GM13976 (cell line): Measurements from ENCODE around the gene FNDC8.

Source experiments
- DNase-seq: peaks from one replicate; pipeline ENCODE4 v3.0.0; 2012; ENCODE audit warnings: low spot score
- CTCF ChIP-seq: IDR thresholded peaks from 2 replicates; pipeline ENCODE4 v1.5.1; 2012; ENCODE audit warnings: borderline replicate concordance, mild to moderate bottlenecking; ENCODE audit not compliant: insufficient read depth; ENCODE audit errors: extremely low read depth, missing control alignments, control extremely low read depth
- in situ Hi-C: fragments of 300-500 bp; cut with MboI; formaldehyde crosslinking; loops from one replicate; pipeline ENCODE4 v1.12.0; 2022; ENCODE audit warnings: low sequenced_read_pairs, mixed read lengths, inconsistent platforms; ENCODE audit not compliant: unreplicated experiment

The FNDC8 gene

DNA sequence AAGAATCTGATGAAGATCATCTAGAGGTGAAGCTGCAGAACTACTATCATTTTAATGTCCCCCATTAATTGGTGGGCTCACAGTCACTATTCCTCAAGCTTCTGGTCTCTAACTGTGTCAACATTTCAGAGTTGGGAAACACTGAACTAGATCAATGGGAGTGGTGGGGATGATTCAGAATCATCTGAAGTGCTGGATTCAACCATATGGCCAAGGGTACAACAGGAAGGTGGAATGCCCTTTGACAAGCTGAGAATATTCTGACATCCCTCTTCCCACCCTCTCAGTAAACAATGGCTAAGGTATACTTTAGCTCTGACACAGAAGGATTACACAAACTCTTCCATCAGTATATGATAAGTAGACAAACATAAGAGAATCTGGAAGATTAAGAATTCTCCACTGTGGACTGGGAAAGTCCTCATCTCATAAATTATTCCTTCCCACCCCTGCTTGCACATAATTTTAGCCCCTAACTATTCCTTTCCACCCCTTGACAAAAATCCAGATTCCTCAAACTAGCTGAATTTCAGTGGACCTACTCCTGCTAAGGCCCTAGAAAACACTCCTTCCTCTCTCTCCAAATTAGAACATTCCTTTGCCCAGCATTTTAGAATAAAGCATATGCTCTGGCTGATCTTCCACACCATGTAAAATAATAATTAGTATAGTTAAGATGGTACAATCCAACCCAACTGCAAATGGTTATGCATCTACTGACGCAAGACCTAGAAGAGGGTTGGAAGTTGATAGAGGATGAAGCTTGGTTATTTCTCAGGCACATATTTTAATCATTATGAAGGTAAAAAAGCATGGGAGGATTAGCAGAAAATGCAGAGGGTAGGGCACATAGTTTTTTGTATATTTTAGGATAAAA lies 41.6 kb upstream of the FNDC8 start:
- TF ChIP-seq CTCF: no peak
- DNase-seq: no peak
- in situ Hi-C loops: no loop called here

DNA sequence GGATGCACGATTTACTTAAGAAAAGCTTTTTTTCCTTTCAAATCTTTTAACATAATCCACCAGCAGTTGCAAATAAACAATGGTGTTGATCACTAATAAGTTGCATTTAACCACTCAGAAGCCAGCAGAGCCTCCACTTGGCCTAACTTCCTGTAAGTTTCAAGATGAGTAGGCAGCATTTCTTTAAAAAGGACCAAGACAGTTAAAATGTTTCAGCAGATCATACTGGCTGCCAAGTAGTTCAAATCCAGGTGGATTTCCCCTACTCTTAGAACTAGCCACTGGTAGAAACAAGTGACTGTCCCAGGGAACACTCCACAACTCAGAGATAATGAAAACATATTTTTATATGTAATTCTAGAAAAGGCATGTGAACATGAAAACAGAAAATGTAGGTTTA lies 40.9 kb upstream of the FNDC8 start:
- in situ Hi-C loops: no loop called here
- DNase-seq: peak; percentile 61
- TF ChIP-seq CTCF: no peak

DNA sequence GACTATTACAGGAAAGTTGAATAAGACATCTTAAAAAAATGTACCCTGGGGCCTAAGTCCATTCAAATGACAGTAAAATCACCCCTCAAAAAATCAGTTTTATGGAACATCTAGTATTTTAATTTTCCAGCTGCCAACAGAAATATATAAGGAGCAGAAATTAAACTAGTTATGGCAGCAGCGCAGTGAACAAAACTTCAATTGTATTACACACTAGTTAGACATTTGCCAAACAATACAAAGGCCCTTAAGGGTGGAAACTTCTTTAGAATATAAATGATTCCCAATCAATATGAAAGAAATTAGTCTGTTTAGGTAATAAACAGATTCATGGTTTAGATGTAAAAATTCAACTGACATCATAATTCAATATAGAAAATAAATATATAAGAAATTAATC lies 39.8 kb upstream of the FNDC8 start:
- no peak for TF ChIP-seq CTCF
- in situ Hi-C loops: no loop called here
- no peak for DNase-seq

- in situ Hi-C loops: no loop called here
- TF ChIP-seq CTCF: no peak
- DNase-seq: no peak
Measured at GRCh38 chr17:35082073-35082657, 39.2 kb upstream of the FNDC8 start.

GRCh38 chr17:35083071-35083470 lies 38.3 kb upstream of the FNDC8 start:
- in situ Hi-C loops: no loop called here
- DNase-seq: no peak
- TF ChIP-seq CTCF: no peak

- TF ChIP-seq CTCF: no peak
- DNase-seq: no peak
- in situ Hi-C loops: no loop called here
Measured at GRCh38 chr17:35084987-35085386, 36.4 kb upstream of the FNDC8 start.

- in situ Hi-C loops: no loop called here
- no peak for DNase-seq
- TF ChIP-seq CTCF: no peak
Measured at GRCh38 chr17:35086164-35086563, 35.3 kb upstream of the FNDC8 start.
